HL-60/S4 treated with phorbol 12-myristate 13-acetate at 8.2 ng/mL for 4 days and 3 days (cell line): ENCODE measurements around the gene GARS1.

Experiments
- in situ Hi-C: fragments of 300-500 bp; cut with MboI; formaldehyde crosslinking; loops from 2 replicates; pipeline ENCODE4 v1.15.0; 2022; ENCODE audit warnings: low sequenced_read_pairs

The GARS1 gene

DNA sequence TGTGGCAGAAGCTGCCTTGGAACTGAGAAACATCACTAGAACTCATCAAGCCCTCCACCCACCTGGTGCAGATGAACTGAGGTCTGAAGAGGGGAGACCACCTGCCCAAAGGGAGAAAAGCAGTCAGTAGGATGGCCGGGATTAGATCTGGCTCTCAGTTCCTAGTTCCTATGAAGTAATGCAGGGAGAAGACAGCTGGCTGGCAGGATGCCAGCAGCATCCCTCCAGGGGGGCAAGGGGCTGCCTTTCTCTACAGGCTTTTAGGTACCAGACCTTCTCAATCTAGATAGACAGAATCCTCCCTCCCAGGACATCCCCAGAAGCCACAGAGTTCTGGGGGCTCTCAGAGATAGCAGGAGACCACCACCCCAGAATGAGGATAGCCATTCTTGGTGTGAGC lies 79.7 kb downstream of the GARS1 start:
- in situ Hi-C loops, result no loop called here

DNA sequence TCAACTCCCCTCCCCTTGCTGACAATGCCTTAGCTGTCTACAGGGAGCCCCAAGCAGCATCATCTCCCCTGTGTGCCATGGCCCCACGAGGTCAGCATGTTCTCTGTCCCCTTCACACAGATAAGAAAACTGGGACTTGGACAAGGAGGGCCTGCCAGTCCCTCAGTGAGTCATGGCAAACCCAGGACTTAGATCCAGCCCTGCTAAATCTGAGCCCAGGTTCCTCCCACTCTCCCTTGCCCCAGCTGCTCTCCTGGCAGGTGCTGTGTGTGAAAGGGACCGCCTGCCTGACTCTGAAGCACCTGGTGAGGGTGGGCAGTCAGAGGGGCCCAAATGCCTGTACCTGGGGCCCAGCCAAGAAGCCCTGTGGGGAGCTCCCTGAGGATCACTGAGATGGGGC lies 80.2 kb downstream of the GARS1 start:
- in situ Hi-C loops, result no loop called here

DNA sequence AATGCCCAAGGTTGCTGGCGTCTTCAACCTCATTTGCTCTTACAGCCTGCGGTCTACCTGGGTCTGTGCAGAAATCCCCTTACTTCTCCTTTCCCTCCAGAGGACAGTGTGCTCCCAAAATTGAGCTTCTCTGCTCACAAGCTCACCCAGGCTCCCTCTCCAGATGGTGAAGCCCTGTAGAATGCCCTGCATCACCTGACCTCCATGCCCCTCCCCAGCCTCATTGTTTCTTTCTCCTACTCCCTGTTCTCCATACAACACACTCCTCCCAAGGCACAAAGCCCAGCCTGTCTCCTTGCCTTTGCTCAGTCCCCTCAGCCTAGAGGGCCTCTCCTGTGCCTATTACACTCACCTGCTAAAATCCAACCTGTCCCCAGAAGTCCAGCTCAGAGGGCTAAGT lies 84.1 kb downstream of the GARS1 start:
- in situ Hi-C loops, result no loop called here

DNA sequence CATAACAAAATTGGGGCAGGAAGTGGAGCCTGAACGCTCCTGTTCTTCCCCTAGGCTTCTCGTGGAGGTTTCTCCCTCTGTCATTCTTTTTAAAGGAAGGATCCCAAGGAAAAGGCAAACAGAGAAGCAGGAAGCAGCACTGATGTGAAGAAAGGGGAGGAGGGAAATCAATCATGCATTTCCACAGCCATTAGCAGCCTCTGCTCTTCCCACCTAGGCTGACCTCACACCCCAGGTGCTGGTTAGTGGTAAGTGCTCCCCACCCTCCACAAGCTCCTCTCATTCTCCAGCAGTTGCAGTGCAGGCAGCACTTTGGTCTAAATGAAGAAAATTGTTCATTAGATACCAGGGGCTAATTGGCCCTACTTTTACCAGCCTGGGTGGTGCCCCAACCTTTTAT lies 85.0 kb downstream of the GARS1 start:
- in situ Hi-C loops, result no loop called here

DNA sequence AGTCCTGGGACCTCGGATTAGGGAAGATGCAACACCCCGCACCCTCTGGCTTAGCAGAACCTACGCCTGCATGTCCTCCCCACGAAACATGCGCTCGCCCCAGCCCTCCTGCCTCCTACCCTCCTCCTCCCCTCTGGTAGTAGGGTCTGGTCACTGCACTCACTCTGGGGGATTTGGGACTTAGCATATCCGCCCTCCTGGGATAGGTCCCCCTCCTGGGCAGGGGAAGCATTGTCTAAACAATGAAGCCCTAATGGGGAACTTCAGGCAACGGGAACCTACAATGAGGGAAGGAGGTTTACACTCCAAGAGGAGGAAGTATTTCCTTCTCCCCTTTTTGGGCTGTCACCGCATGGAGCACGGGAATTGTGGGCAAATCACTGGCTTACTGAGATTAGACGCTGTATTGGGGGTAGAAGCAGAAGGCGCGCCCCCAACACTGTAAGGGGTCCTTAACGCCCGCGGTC lies 86.7 kb downstream of the GARS1 start:
- in situ Hi-C loops, result no loop called here

DNA sequence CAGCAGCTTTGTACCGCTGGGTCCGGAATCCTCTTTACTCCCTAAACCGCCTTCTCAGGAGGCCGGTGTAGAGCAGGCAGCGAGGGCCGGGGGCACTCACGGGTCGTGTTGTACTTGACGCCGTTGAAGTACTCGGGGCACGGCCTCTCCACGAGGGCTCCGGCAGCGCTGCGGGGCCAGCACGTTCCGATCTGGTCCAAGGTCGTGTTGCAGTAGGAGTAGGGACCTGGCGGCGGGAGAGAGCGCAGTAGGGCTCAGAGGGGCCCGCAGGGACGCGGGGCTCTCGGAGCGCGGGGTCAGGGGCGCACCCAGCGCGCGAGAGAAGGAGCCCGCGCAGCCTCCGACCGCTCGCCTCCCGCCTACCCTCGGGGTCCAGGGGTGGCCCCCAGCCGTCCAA lies 87.1 kb downstream of the GARS1 start:
- in situ Hi-C loops, result no loop called here

DNA sequence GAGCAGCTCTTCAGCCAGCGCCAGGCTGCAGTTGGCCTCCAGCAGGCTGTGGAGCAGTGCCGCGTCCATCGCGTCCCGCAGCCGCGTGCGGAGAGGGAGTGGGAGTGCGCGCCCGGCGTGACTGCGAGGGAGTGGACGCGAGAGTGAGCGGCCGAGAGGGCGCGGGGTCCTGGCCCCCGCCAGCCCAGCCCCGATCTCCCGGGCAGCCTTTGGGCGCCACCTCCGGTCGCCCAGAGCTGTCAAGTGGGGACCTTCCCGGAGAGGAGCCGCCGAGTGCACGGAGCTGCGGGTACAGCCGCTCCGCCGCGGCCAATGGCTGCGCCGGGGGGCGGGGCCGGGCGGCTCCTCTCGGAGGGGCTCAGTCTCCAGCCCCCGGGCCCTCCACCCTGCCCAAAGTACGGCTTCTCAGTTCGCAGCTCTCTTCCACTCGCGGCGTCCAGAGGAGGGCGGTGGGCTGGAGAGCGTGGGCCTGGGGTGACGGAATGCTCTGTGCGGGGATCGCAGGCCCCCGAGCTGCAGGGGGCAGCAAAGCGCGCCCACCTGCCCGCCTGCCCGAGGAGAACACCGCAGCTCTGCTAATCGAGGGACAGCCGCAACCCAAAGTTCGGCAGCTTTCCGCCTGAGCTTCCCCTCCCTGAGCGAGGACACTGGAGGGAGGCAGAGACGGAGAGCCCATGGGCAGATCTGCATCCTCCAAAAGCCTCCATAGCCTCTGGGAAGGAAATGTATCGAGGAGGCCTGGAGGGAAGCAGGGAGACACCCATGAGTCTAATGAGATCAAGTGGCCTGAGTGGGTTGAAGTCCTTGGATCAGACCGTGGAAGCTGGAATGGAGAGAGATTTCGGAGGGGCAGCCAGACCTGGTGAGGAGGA lies 87.8 kb downstream of the GARS1 start, which contains the start of gene CRHR2:
Gene CRHR2, minus strand, starts transcription at position 245 of the 872 bp plus-strand sequence. Its CDS starts 176 bp downstream, at position 69.
- in situ Hi-C loops, result no loop called here

DNA sequence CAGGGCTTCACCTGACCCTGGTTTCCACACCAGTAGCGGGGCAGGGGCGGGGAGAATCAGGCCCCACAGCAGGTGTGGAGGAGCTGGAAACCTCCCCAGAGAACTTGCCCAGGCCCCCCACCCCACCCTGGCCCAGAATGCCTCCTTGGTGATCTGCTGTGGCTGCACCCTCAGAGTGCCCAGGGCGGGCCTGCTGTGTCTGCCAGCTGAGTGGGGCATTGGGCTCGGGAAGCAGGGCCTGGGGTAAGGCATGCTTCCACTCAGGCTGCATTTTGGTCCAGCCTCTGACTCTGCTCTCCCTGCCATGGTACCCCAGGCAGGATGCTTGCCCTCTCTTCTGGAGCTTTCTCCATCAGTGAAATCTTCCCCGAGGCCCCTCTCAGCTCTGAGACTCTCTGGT lies 88.6 kb downstream of the GARS1 start:
- in situ Hi-C loops, result no loop called here
